ENCODE measurements around the gene ALDH3B1. TPM values are rescaled to one million over a fixed set of nuclear protein-coding genes. Genes with fewer than 3 reads are reported as not detected.

The ALDH3B1 gene
- total RNA-seq, 1 experiment from 2014 or later, result 18.3 TPM

DNA sequence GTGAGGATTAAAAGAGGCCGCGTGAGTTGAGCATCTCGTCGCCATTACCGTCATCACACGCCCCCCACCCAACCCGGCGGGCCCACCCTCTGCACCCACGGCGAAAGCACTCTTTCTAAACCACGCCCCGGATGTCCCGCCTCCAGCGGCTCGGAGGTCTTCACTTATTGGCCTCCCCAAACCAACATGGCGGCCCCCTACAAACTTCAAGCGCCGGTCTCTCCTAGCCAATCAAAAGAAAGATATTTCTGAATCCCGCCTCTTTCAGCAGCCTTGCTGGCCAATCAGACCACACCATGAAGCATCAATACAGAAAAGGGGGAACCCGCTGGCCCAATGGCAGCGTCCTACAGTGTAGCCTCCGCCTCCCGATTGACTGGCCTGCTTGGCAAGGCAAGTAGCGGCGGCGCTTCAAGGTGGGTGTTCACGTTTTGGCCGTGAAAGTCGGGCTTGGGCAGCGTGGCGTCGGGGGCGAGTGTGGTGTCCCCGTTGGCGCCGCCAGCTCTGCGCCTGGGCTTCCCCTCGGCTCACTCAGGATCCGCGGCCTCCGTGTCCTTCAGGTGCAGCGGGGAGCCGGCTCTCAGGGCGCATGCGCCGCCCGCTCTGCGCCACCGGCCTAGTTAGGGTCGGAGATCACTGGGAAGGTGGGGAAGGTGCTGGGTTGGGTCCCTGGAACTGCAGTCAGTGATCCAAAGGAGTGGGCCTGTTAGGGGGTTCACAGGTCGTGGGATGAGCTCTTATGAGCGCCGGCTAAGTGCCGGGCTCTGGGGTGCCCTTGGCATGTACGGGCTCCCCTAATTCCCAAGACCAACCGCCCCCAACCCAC lies 20.4 kb downstream of the ALDH3B1 start, which contains the start of gene NDUFS8:
Gene NDUFS8, plus strand, starts transcription at position 364 of the 826 bp plus-strand sequence. CDS start 1,471 bp downstream, outside the sequence.
- H3K9me3 ChIP-seq (ENCODE audit: control insufficient read depth, insufficient read depth, low read depth, low read length), result no peaks in the 10 kb centered on the region
- TF ChIP-seq, protein P1, sequence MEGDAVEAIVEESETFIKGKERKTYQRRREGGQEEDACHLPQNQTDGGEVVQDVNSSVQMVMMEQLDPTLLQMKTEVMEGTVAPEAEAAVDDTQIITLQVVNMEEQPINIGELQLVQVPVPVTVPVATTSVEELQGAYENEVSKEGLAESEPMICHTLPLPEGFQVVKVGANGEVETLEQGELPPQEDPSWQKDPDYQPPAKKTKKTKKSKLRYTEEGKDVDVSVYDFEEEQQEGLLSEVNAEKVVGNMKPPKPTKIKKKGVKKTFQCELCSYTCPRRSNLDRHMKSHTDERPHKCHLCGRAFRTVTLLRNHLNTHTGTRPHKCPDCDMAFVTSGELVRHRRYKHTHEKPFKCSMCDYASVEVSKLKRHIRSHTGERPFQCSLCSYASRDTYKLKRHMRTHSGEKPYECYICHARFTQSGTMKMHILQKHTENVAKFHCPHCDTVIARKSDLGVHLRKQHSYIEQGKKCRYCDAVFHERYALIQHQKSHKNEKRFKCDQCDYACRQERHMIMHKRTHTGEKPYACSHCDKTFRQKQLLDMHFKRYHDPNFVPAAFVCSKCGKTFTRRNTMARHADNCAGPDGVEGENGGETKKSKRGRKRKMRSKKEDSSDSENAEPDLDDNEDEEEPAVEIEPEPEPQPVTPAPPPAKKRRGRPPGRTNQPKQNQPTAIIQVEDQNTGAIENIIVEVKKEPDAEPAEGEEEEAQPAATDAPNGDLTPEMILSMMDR (IDR thresholded peaks at IDR 0.05), result no peak
- TF ChIP-seq TCF7L2 (IDR thresholded peaks at IDR 0.05; ENCODE audit: low read depth, low read length), result peak; percentile 95
- peak; percentile 86; the same call in 1 of the 2 replicates for TF ChIP-seq POLR2AphosphoS5 (IDR thresholded peaks at IDR 0.05; ENCODE audit: low read depth, low read length)
- CTCF ChIA-PET, result no interaction called here
- peaks cover 31% of the 10 kb centered on the region for H3K4me1 ChIP-seq (ENCODE audit: control insufficient read depth, insufficient read depth, low read length)
- intact Hi-C loops (cut with micrococcal nuclease; ENCODE audit: unreplicated experiment), result no loop called here
- POLR2A ChIA-PET, result interaction anchor here (0.6 kb wide), 2 partner anchors 10 to 172 kb away, joined by 4 to 6 read pairs; no protein-coding TSS in a partner anchor
- peak within 1 kb of the TSS; percentile 98 for H3K27ac ChIP-seq (ENCODE audit: low read length)
- peak; percentile 94 for ATAC-seq
- no peaks in the 10 kb centered on the region for H3K27me3 ChIP-seq (ENCODE audit: control insufficient read depth, insufficient read depth, low read length)
- 0 out of 2 replicates have a peak, but pooled peaks cover 3% of the 10 kb centered on the region for H3K36me3 ChIP-seq (ENCODE audit: control insufficient read depth, insufficient read depth, low read length)
- DNase-seq (ENCODE audit: low read depth, low spot score), result peak; percentile 98
- BruUV-seq (replicated peaks), result no TSS peak
- in situ Hi-C loops (cut with HindIII; ENCODE audit: low pct_unique_long_range_greater_than_20kb, low sequenced_read_pairs), result no loop called here
- H3K4me3 ChIP-seq (ENCODE audit: low read depth in 2 of 2, low read length in 2 of 2), result peak within 1 kb of the TSS; percentile 89 to 91

DNA sequence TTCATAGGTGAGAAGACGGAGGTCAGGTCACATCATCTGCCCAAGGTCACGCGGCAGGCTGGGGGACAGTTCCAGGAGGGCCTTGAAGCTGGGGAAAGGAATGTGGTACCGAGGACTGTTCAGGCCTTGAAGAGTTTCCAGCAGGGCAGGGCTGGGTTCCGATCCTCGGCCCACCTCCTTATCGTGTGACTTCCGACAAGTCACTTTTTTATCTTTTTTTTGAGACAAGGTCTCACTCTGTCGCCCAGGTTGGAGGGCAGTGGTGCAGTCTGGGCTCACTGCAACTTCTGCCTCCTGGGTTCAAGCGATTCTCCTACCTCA lies 21.0 kb downstream of the ALDH3B1 start:
- in situ Hi-C loops (cut with HindIII; ENCODE audit: low pct_unique_long_range_greater_than_20kb, low sequenced_read_pairs) (no loop called here), intact Hi-C loops (cut with micrococcal nuclease; ENCODE audit: unreplicated experiment) (no loop called here)
- ATAC-seq, result no peak
- peak overlapping the region; percentile 98 for H3K27ac ChIP-seq (ENCODE audit: low read length)
- peak overlapping the region; percentile 89 to 91 for H3K4me3 ChIP-seq (ENCODE audit: low read depth in 2 of 2, low read length in 2 of 2)
- DNase-seq (ENCODE audit: low read depth, low spot score), result no peak
- H3K9me3 ChIP-seq (ENCODE audit: control insufficient read depth, insufficient read depth, low read depth, low read length), result no peaks in the 10 kb centered on the region
- ChIA-PET POLR2A (interaction anchor here (0.6 kb wide), 1 partner anchor 171 kb away, joined by 6 read pairs; no protein-coding TSS in a partner anchor), CTCF (no interaction called here)
- TF ChIP-seq, protein P1 (IDR thresholded peaks at IDR 0.05), result no peak
- TF ChIP-seq TCF7L2 (IDR thresholded peaks at IDR 0.05; ENCODE audit: low read depth, low read length) (no peak), SIN3A (IDR thresholded peaks at IDR 0.05; ENCODE audit: borderline replicate concordance, insufficient read depth, low read depth, low read length) (no peak), POLR2AphosphoS5 (IDR thresholded peaks at IDR 0.05; ENCODE audit: low read depth, low read length) (no peak)
- TF ChIP-seq, protein P2, sequence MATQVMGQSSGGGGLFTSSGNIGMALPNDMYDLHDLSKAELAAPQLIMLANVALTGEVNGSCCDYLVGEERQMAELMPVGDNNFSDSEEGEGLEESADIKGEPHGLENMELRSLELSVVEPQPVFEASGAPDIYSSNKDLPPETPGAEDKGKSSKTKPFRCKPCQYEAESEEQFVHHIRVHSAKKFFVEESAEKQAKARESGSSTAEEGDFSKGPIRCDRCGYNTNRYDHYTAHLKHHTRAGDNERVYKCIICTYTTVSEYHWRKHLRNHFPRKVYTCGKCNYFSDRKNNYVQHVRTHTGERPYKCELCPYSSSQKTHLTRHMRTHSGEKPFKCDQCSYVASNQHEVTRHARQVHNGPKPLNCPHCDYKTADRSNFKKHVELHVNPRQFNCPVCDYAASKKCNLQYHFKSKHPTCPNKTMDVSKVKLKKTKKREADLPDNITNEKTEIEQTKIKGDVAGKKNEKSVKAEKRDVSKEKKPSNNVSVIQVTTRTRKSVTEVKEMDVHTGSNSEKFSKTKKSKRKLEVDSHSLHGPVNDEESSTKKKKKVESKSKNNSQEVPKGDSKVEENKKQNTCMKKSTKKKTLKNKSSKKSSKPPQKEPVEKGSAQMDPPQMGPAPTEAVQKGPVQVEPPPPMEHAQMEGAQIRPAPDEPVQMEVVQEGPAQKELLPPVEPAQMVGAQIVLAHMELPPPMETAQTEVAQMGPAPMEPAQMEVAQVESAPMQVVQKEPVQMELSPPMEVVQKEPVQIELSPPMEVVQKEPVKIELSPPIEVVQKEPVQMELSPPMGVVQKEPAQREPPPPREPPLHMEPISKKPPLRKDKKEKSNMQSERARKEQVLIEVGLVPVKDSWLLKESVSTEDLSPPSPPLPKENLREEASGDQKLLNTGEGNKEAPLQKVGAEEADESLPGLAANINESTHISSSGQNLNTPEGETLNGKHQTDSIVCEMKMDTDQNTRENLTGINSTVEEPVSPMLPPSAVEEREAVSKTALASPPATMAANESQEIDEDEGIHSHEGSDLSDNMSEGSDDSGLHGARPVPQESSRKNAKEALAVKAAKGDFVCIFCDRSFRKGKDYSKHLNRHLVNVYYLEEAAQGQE (IDR thresholded peaks at IDR 0.05; ENCODE audit: insufficient read depth in 1 of 2, low read depth in 2 of 2, low read length in 1 of 2), result no peak
- H3K27me3 ChIP-seq (ENCODE audit: control insufficient read depth, insufficient read depth, low read length), result no peaks in the 10 kb centered on the region
- H3K36me3 ChIP-seq (ENCODE audit: control insufficient read depth, insufficient read depth, low read length), result 0 out of 2 replicates have a peak, but pooled peaks cover 3% of the 10 kb centered on the region
- BruUV-seq (replicated peaks), result no TSS peak
- peaks cover 31% of the 10 kb centered on the region for H3K4me1 ChIP-seq (ENCODE audit: control insufficient read depth, insufficient read depth, low read length)

All from Panc1 (cell line).